ENCODE data around the gene CCDC170.

- TF ChIP-seq CTCF (IDR thresholded peaks at IDR 0.05) = no peak
- TF ChIP-seq POLR2A (IDR thresholded peaks at IDR 0.05) = no peak
These were observed 123.7 kb downstream of the CCDC170 start for GRCh38 chr6:151617539-151617938.

Data from lower leg skin (tissue), 3 donors.